ENCODE results near the gene EML3. TPM values are rescaled to one million over a fixed set of nuclear protein-coding genes. Genes with fewer than 3 reads are reported as not detected.
"Not testable (repeated sequence)": the region's sequence is repeated elsewhere in the genome, so short reads cannot be mapped to it uniquely, and the experiment has no call there.

Gene EML3
- polyA plus RNA-seq, 4 donors, result 21.2 to 46.2 (median 35.5) TPM

DNA sequence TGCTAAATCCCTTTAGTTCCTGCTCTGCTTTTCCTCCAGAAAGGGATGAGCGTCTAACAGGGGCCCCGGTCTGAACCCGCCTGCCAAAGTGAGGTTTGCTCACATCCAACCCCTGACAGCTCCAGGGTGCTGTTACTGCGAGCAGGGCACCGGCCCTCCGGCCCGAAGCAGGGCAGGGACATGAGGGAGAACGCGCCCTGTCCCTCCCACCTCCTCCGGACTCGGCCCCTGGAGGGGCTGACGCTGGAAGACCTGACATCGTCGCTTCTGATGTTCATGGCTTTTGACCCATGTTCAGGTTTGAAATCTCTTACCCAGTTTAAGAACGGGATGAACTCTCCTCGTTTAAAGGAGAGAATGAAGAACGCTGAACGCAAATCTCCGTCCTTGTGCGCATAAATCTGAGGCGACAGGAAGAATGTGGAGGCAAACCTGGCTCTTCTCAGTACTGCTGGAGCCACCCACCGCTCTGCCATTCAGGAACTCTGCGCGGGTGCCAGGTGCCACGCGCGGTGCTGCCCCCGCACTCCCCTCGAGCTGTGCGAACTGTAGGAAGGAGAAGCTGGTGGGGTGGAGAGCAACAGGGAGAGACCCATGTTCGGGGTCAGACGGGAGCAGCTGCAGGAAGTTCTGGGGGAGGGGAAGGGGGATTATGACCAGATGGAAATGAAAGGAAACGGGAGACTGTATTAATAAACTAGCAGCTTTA lies 38.1 kb downstream of the EML3 start:
- H3K4me1 ChIP-seq (ENCODE audit: control insufficient read depth in 3 of 3, insufficient read depth in 2 of 3, low read depth in 1 of 3, low read length in 2 of 3), result peaks cover 0 to 31% (median 5%) of the 10 kb centered on the region in 3 donors

DNA sequence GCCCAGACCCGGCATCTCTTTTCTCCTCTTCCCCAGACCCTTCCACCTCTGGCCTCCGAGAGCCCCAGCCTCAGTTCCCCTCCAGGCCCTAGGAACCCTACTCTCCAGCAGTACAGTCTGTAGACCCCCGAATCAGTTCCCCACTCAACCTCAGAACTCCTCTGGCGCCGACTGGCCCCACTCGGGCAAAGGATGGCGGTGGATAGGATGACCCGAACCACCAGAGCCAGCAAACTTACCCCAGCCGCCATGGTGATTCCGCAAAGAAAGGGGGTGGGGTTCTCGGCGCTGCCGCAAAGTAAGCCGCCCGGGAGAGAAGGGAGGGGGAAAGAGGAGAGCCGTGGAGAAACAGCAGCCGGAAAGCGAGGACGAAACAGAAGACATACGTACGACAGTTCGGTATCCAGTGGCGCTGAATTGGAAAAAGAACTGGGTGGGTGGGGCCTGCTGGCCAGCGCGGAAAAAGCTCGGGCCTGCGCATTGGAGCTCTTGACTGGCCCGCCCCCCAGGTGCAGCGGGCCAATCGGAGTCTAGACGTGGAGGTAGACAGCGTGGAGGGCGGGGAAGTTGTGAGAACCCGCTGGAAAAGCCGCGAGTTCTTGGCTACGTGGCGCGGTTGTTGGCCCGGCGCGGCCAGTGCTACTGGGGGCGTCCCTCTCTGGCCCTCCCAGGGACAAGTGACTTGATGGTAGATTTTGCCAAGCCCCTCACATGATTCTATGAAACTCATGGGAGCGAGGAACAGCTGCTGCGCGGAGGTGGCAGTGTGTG lies 38.8 kb downstream of the EML3 start, which contains the start of gene EEF1G:
Gene EEF1G (minus strand): TSS at position 300 of the 771 bp plus-strand sequence. CDS start 49 bp downstream, at position 251.
- DNase-seq (peak; percentile 100), FAIRE-seq (no peak)
- peaks cover 0 to 31% (median 5%) of the 10 kb centered on the region in 3 donors for H3K4me1 ChIP-seq (ENCODE audit: control insufficient read depth in 3 of 3, insufficient read depth in 2 of 3, low read depth in 1 of 3, low read length in 2 of 3)
- H3K4me3 ChIP-seq (ENCODE audit: low read depth in 1 of 3, low read length in 3 of 3), result peak within 1 kb of the TSS; percentile 60 to 85 (median 74)
- peaks cover 0 to 66% (median 8%) of the 10 kb centered on the region in 3 donors for H3K36me3 ChIP-seq (ENCODE audit: control insufficient read depth in 3 of 3, insufficient read depth in 2 of 3, low read depth in 1 of 3, low read length in 3 of 3)
- H3K9me3 ChIP-seq (ENCODE audit: control insufficient read depth in 2 of 2, insufficient read depth in 1 of 2, low read depth in 1 of 2, low read length in 1 of 2), result no peaks in the 10 kb centered on the region
- peak within 1 kb of the TSS; percentile 56 to 89 (median 79) for H3K27ac ChIP-seq (ENCODE audit: low read depth in 1 of 3, low read length in 2 of 3)
- H3K27me3 ChIP-seq (ENCODE audit: control insufficient read depth in 3 of 3, insufficient read depth in 3 of 3, low read length in 3 of 3), result no peaks in the 10 kb centered on the region
- WGBS, 3 donors, result 0% methylated on average over 46 of the region's 46 CpGs

More for the DNA sequence above, 38.1 kb downstream of the EML3 start:
- peak overlapping the region; percentile 33 to 85 (median 55) for H3K4me3 ChIP-seq (ENCODE audit: low read depth in 1 of 3, low read length in 3 of 3)
- H3K9me3 ChIP-seq (ENCODE audit: control insufficient read depth in 2 of 2, insufficient read depth in 1 of 2, low read depth in 1 of 2, low read length in 1 of 2), result no peaks in the 10 kb centered on the region
- peak overlapping the region; percentile 56 to 89 (median 79) for H3K27ac ChIP-seq (ENCODE audit: low read depth in 1 of 3, low read length in 2 of 3)
- 1% methylated on average over 33 of the region's 33 CpGs for WGBS, 3 donors
- H3K36me3 ChIP-seq (ENCODE audit: control insufficient read depth in 3 of 3, insufficient read depth in 2 of 3, low read depth in 1 of 3, low read length in 3 of 3), result peaks cover 0 to 62% (median 8%) of the 10 kb centered on the region in 3 donors
- FAIRE-seq (no peak), DNase-seq (no peak)
- H3K27me3 ChIP-seq (ENCODE audit: control insufficient read depth in 3 of 3, insufficient read depth in 3 of 3, low read length in 3 of 3), result no peaks in the 10 kb centered on the region

GRCh38 chr11:62573006-62573591 lies 39.5 kb downstream of the EML3 start:
- DNase-seq, result peak; percentile 33 to 45
- Histone ChIP-seq H3K4me1 (ENCODE audit: control insufficient read depth in 3 of 3, insufficient read depth in 2 of 3, low read depth in 1 of 3, low read length in 2 of 3) (peaks cover 0 to 31% (median 5%) of the 10 kb centered on the region in 3 donors), H3K36me3 (ENCODE audit: control insufficient read depth in 3 of 3, insufficient read depth in 2 of 3, low read depth in 1 of 3, low read length in 3 of 3) (peaks cover 0 to 66% (median 6%) of the 10 kb centered on the region in 3 donors), H3K4me3 (ENCODE audit: low read depth in 1 of 3, low read length in 3 of 3) (peak overlapping the region; percentile 60 to 85 (median 74)), H3K27ac (ENCODE audit: low read depth in 1 of 3, low read length in 2 of 3) (peak overlapping the region; percentile 12 to 59 (median 54)), H3K27me3 (ENCODE audit: control insufficient read depth in 3 of 3, insufficient read depth in 3 of 3, low read length in 3 of 3) (no peaks in the 10 kb centered on the region), H3K9me3 (ENCODE audit: control insufficient read depth in 2 of 2, insufficient read depth in 1 of 2, low read depth in 1 of 2, low read length in 1 of 2) (no peaks in the 10 kb centered on the region)
- no peak for FAIRE-seq
- WGBS, 3 donors, result 0 to 1% (median 1%) methylated on average over 33 of the region's 33 CpGs

DNA sequence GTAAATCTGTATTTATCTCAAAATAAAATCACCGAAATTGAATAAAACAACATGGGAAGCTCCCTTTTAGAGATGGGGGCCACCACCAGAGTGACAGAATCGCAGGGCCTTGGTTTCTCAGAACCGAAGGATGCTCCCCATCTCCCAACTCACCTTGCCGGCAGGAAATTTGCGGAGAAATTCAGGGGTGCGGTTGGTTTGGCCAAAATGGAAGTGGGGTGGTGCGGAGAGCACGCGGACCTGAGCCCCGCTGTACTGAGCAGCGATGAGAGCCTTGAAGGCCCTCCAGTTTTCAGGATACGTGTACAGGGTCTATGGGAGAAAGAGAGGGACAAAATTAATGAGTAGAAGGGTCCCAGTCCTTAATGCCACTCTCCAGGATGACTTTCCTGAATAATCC lies 40.1 kb downstream of the EML3 start:
- Histone ChIP-seq H3K4me1 (ENCODE audit: control insufficient read depth in 3 of 3, insufficient read depth in 2 of 3, low read depth in 1 of 3, low read length in 2 of 3) (peaks cover 0 to 31% (median 5%) of the 10 kb centered on the region in 3 donors), H3K27ac (ENCODE audit: low read depth in 1 of 3, low read length in 2 of 3) (no peak overlapping the region), H3K36me3 (ENCODE audit: control insufficient read depth in 3 of 3, insufficient read depth in 2 of 3, low read depth in 1 of 3, low read length in 3 of 3) (peaks cover 0 to 69% (median 6%) of the 10 kb centered on the region in 3 donors), H3K27me3 (ENCODE audit: control insufficient read depth in 3 of 3, insufficient read depth in 3 of 3, low read length in 3 of 3) (no peaks in the 10 kb centered on the region), H3K4me3 (ENCODE audit: low read depth in 1 of 3, low read length in 3 of 3) (peak overlapping the region in 2 of 3 donors; percentile 60 to 85), H3K9me3 (ENCODE audit: control insufficient read depth in 2 of 2, insufficient read depth in 1 of 2, low read depth in 1 of 2, low read length in 1 of 2) (no peaks in the 10 kb centered on the region)
- FAIRE-seq (no peak), DNase-seq (no peak)
- 72 to 79% (median 74%) methylated on average over 12 of the region's 12 CpGs for WGBS, 3 donors

DNA sequence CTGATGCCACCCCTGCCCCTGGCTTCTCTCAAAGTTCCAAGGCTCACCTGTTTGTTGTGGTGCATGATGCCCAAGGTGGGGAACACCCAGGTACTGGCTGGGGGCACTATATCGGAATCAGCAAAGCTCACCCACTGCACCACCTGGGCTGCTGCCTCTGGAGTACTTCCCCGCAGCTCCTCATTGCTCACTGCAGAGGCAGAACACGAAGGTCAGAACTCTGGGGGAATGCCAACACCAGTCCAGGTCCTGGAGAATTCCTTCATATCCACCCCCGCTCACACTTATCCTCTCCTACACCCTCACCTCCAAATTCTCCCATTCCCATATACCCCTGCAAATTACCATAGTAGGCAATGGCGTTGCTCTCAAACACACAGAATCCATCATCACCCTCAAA lies 41.1 kb downstream of the EML3 start:
- FAIRE-seq; H3K4me3 ChIP-seq (ENCODE audit: low read depth in 1 of 3, low read length in 3 of 3); H3K9me3 ChIP-seq (ENCODE audit: control insufficient read depth in 2 of 2, insufficient read depth in 1 of 2, low read depth in 1 of 2, low read length in 1 of 2); H3K27me3 ChIP-seq (ENCODE audit: control insufficient read depth in 3 of 3, insufficient read depth in 3 of 3, low read length in 3 of 3); DNase-seq; H3K27ac ChIP-seq (ENCODE audit: low read depth in 1 of 3, low read length in 2 of 3): not testable (repeated sequence)
- 88 to 92% (median 90%) methylated on average over 5 of the region's 5 CpGs for WGBS, 3 donors
- H3K36me3 ChIP-seq (ENCODE audit: control insufficient read depth in 3 of 3, insufficient read depth in 2 of 3, low read depth in 1 of 3, low read length in 3 of 3), result peaks cover 4 to 68% (median 6%) of the 10 kb centered on the region in 3 donors
- peaks cover 0 to 25% (median 5%) of the 10 kb centered on the region in 3 donors for H3K4me1 ChIP-seq (ENCODE audit: control insufficient read depth in 3 of 3, insufficient read depth in 2 of 3, low read depth in 1 of 3, low read length in 2 of 3)

DNA sequence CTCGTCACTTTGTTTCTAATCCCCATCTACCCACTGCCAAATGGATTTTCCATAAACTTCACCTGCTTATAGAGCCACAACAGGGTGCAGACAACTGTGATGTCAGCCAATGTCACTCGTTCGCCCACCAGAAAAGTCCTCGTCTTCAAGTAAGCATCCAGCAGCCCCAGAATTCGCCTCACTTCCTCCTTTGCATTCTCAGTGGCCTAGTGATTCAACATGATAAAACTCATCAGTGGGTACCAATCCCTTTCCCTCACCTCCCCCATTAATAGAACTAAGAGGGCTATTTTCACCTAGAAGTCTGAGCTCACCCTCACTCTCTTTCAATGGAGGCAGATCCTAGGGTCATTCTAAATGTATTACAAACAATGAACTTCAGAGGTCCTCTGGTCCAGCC lies 41.7 kb downstream of the EML3 start:
- Histone ChIP-seq H3K4me1 (ENCODE audit: control insufficient read depth in 3 of 3, insufficient read depth in 2 of 3, low read depth in 1 of 3, low read length in 2 of 3) (peaks cover 0 to 20% (median 5%) of the 10 kb centered on the region in 3 donors), H3K36me3 (ENCODE audit: control insufficient read depth in 3 of 3, insufficient read depth in 2 of 3, low read depth in 1 of 3, low read length in 3 of 3) (peaks cover 8 to 67% (median 11%) of the 10 kb centered on the region in 3 donors)
- not testable (repeated sequence) for FAIRE-seq; H3K4me3 ChIP-seq (ENCODE audit: low read depth in 1 of 3, low read length in 3 of 3); H3K27ac ChIP-seq (ENCODE audit: low read depth in 1 of 3, low read length in 2 of 3); H3K27me3 ChIP-seq (ENCODE audit: control insufficient read depth in 3 of 3, insufficient read depth in 3 of 3, low read length in 3 of 3); DNase-seq; H3K9me3 ChIP-seq (ENCODE audit: control insufficient read depth in 2 of 2, insufficient read depth in 1 of 2, low read depth in 1 of 2, low read length in 1 of 2)
- 80 to 96% (median 92%) methylated on average over 5 of the region's 5 CpGs for WGBS, 3 donors

- H3K4me1 ChIP-seq (ENCODE audit: control insufficient read depth in 3 of 3, insufficient read depth in 2 of 3, low read depth in 1 of 3, low read length in 2 of 3), result peaks cover 0 to 14% (median 0%) of the 10 kb centered on the region in 3 donors
- H3K36me3 ChIP-seq (ENCODE audit: control insufficient read depth in 3 of 3, insufficient read depth in 2 of 3, low read depth in 1 of 3, low read length in 3 of 3), result peaks cover 8 to 63% (median 15%) of the 10 kb centered on the region in 3 donors
- 63 to 84% (median 73%) methylated on average over 1 of the region's 1 CpG for WGBS, 3 donors
- FAIRE-seq, result no peak
- no peak overlapping the region for H3K4me3 ChIP-seq (ENCODE audit: low read depth in 1 of 3, low read length in 3 of 3)
- H3K9me3 ChIP-seq (ENCODE audit: control insufficient read depth in 2 of 2, insufficient read depth in 1 of 2, low read depth in 1 of 2, low read length in 1 of 2), result no peaks in the 10 kb centered on the region
- no peak overlapping the region for H3K27ac ChIP-seq (ENCODE audit: low read depth in 1 of 3, low read length in 2 of 3)
- no peak for DNase-seq
- H3K27me3 ChIP-seq (ENCODE audit: control insufficient read depth in 3 of 3, insufficient read depth in 3 of 3, low read length in 3 of 3), result no peaks in the 10 kb centered on the region
Observed at GRCh38 chr11:62569611-62570010, 43.0 kb downstream of the EML3 start.

DNA sequence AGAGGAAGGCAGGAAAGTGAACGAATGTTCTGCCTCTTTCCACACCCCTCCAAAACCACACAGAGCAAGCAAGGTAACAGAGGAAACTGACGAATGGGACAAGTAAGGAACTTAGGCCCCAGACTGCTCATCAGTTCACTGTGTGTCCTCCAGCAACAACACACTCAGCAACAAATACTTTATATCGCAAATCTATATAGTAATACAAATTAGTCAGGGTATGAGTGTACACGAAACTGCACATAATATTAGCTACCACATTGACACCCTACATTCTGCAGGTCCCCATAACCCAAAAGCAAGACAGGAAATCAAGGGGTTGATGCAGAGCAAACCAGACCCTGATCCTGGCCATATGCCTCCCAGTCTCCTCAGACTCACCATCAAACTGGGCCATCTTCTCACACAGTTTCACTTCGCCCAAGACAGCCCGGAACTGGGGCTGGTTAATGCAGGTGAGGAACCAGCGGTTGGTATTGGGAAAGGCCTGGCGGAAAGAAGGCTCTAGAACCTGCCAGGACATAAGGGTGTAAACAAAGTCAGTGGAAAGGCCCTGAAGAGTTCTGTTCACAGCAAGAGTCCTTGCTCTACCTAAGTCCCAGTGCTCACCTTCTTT lies 45.4 kb downstream of the EML3 start:
- no peak overlapping the region for H3K4me3 ChIP-seq (ENCODE audit: low read depth in 1 of 3, low read length in 3 of 3)
- DNase-seq (no peak), FAIRE-seq (no peak)
- H3K27me3 ChIP-seq (ENCODE audit: control insufficient read depth in 3 of 3, insufficient read depth in 3 of 3, low read length in 3 of 3), result no peaks in the 10 kb centered on the region
- H3K27ac ChIP-seq (ENCODE audit: low read depth in 1 of 3, low read length in 2 of 3), result no peak overlapping the region
- H3K36me3 ChIP-seq (ENCODE audit: control insufficient read depth in 3 of 3, insufficient read depth in 2 of 3, low read depth in 1 of 3, low read length in 3 of 3), result peaks cover 8 to 80% (median 15%) of the 10 kb centered on the region in 3 donors
- H3K4me1 ChIP-seq (ENCODE audit: control insufficient read depth in 3 of 3, insufficient read depth in 2 of 3, low read depth in 1 of 3, low read length in 2 of 3), result peaks cover 0 to 11% (median 0%) of the 10 kb centered on the region in 3 donors
- 70 to 78% (median 76%) methylated on average over 7 to 8 of the region's 8 CpGs for WGBS, 3 donors
- no peaks in the 10 kb centered on the region for H3K9me3 ChIP-seq (ENCODE audit: control insufficient read depth in 2 of 2, insufficient read depth in 1 of 2, low read depth in 1 of 2, low read length in 1 of 2)

Data from small intestine (tissue), 7 donors.